ENCODE measurements around the gene REPS1. TPM values are rescaled to one million over a fixed set of nuclear protein-coding genes. Genes with fewer than 3 reads are reported as not detected.

REPS1 gene
- total RNA-seq, 1 donor from 2014 or later: 58.8 TPM

- peaks cover 3% of the 10 kb centered on the region for H3K9me3 Mint-ChIP-seq
- H3K4me1 Mint-ChIP-seq: peaks cover 8% of the 10 kb centered on the region
- DNase-seq (no peak), ATAC-seq (ENCODE audit: low read depth) (no peak)
- no peak overlapping the region for H3K27ac Mint-ChIP-seq
- H3K4me3 Mint-ChIP-seq: no peak overlapping the region
- intact Hi-C loops (cut with micrococcal nuclease): no loop called here
- H3K27me3 Mint-ChIP-seq: no peaks in the 10 kb centered on the region
- TF ChIP-seq CTCF (IDR thresholded peaks at IDR 0.05): no peak
- CTCF ChIA-PET: no interaction called here
- H3K36me3 Mint-ChIP-seq (ENCODE audit: low read depth): peaks cover 1% of the 10 kb centered on the region
- POLR2A ChIA-PET: no interaction called here
Measured at GRCh38 chr6:138991206-138991605, 3.2 kb upstream of the REPS1 start.

- H3K27ac Mint-ChIP-seq: no peak overlapping the region
- CTCF ChIA-PET: interaction anchor here (0.7 to 2.4 kb wide), 11 partner anchors 20 to 230 kb away, joined by 3 to 25 read pairs (median 3); no protein-coding TSS in a partner anchor
- no peak overlapping the region for H3K4me3 Mint-ChIP-seq
- H3K36me3 Mint-ChIP-seq (ENCODE audit: low read depth): peaks cover 1% of the 10 kb centered on the region
- no peaks in the 10 kb centered on the region for H3K27me3 Mint-ChIP-seq
- no peak for DNase-seq
- TF ChIP-seq CTCF (IDR thresholded peaks at IDR 0.05): no peak
- no peak for ATAC-seq (ENCODE audit: low read depth)
- POLR2A ChIA-PET: interaction anchor here (0.6 to 1.6 kb wide), 3 partner anchors 30 to 584 kb away, joined by 3 to 10 read pairs (median 4); partner anchors contain the start of gene ABRACL
- intact Hi-C loops (cut with micrococcal nuclease): loop anchor here (2.0 to 10.0 kb wide), 6 partner anchors 45 to 585 kb away; partner anchors contain the start of gene HEBP2
- peaks cover 3% of the 10 kb centered on the region for H3K9me3 Mint-ChIP-seq
- peaks cover 8% of the 10 kb centered on the region for H3K4me1 Mint-ChIP-seq
Measured at GRCh38 chr6:138989098-138989983, 1.3 kb upstream of the REPS1 start.

GRCh38 chr6:138988469-138988834, 399 bp upstream of the REPS1 start:
- ATAC-seq (ENCODE audit: low read depth) (peak; percentile 2), DNase-seq (no peak)
- TF ChIP-seq CTCF (IDR thresholded peaks at IDR 0.05): peak; percentile 20
- Mint-ChIP-seq H3K36me3 (ENCODE audit: low read depth) (peaks cover 1% of the 10 kb centered on the region), H3K4me1 (peaks cover 8% of the 10 kb centered on the region), H3K4me3 (peak overlapping the region; percentile 92), H3K27ac (peak overlapping the region; percentile 91), H3K27me3 (no peaks in the 10 kb centered on the region), H3K9me3 (peaks cover 3% of the 10 kb centered on the region)
- CTCF ChIA-PET: interaction anchor here (0.8 to 2.4 kb wide), 8 partner anchors 20 to 231 kb away, joined by 3 to 25 read pairs (median 4); no protein-coding TSS in a partner anchor
- intact Hi-C loops (cut with micrococcal nuclease): loop anchor here (1.0 to 10.0 kb wide), 12 partner anchors 28 to 584 kb away; partner anchors contain the start of genes ABRACL, CCDC28A, HEBP2 and HECA
- POLR2A ChIA-PET: interaction anchor here (1.6 kb wide), 1 partner anchor 41 kb away, joined by 10 read pairs; the partner anchor contains the start of gene ABRACL

GRCh38 chr6:138987080-138987642, 892 bp downstream of the REPS1 start:
- Mint-ChIP-seq H3K27ac (peak overlapping the region; percentile 55), H3K9me3 (no peaks in the 10 kb centered on the region), H3K4me3 (peak overlapping the region; percentile 88), H3K27me3 (no peaks in the 10 kb centered on the region), H3K4me1 (peaks cover 6% of the 10 kb centered on the region), H3K36me3 (ENCODE audit: low read depth) (peaks cover 1% of the 10 kb centered on the region)
- POLR2A ChIA-PET: interaction anchor here (0.5 to 1.5 kb wide), 10 partner anchors 11 to 386 kb away, joined by 3 to 9 read pairs (median 4); partner anchors contain the start of gene CCDC28A
- intact Hi-C loops (cut with micrococcal nuclease): loop anchor here (2.0 to 10.0 kb wide), 5 partner anchors 18 to 582 kb away; partner anchors contain the start of genes CITED2 and HEBP2
- TF ChIP-seq CTCF (IDR thresholded peaks at IDR 0.05): no peak
- DNase-seq: no peak
- CTCF ChIA-PET: interaction anchor here (0.6 to 3.3 kb wide), 10 partner anchors 13 to 388 kb away, joined by 3 to 18 read pairs (median 3); partner anchors contain the start of gene CITED2
- ATAC-seq (ENCODE audit: low read depth): no peak
